Colonic mucosa (tissue), 4 donors: ENCODE data around the gene LUZP1. TPM values are rescaled to one million over a fixed set of nuclear protein-coding genes. Genes with fewer than 3 reads are reported as not detected.

Experiments
- DNase-seq: peaks from one replicate; pipeline ENCODE4 v3.0.0-alpha.2; 2020
- H3K27ac ChIP-seq: fragments of 200-600 bp; one replicate; pipeline ENCODE4 v1.8.0; 2021
- H3K27me3 ChIP-seq: fragments of 200-600 bp; one replicate; pipeline ENCODE4 v1.8.0; 2021
- H3K36me3 ChIP-seq: fragments of 200-600 bp; one replicate; pipeline ENCODE4 v1.8.0; 2021
- H3K4me1 ChIP-seq: fragments of 200-600 bp; one replicate; pipeline ENCODE4 v1.8.0; 2021; ENCODE audit warnings: mild to moderate bottlenecking
- H3K4me3 ChIP-seq: fragments of 200-600 bp; one replicate; pipeline ENCODE4 v1.8.0; 2021
- H3K9ac ChIP-seq, 2 donors: one replicate each; pipeline ENCODE4 v1.7.0; 2013; ENCODE audit warnings: control low read depth in 2 of 2, low read depth in 2 of 2, low read length in 2 of 2
- H3K9me3 ChIP-seq: fragments of 200-600 bp; one replicate; pipeline ENCODE4 v1.8.0; 2021
- intact Hi-C: fragments of 100-400 bp; cut with DNase I; formaldehyde crosslinking; loops from one replicate; pipeline ENCODE4 v1.14.1; 2022
- total RNA-seq, 2 donors: library from RNA; stranded (reverse); fragmentation: NEBNext Ultra II Directional in 1 of 2; extraction: Animal tissue kit (Norgen Biotek cat#: 25700) in 1 of 2; gene quantifications; one replicate each; pipeline ENCODE4 v1.2.1, GENCODE V29; 2021
- TF ChIP-seq, protein P1 (sequence below): fragments of 200-600 bp; IDR thresholded peaks from one replicate; pipeline ENCODE4 v1.8.0; 2022; ENCODE audit warnings: antibody characterized with exemption, mild to moderate bottlenecking
- donor health status: healthy.
- donor health status: DM: no; HTN: no; CAD: no.
- donor health status: DM: no; HTN: no; CAD: no.

Gene LUZP1
- total RNA-seq, 2 donors from 2014 or later = 42.4 to 50.4 TPM

DNA sequence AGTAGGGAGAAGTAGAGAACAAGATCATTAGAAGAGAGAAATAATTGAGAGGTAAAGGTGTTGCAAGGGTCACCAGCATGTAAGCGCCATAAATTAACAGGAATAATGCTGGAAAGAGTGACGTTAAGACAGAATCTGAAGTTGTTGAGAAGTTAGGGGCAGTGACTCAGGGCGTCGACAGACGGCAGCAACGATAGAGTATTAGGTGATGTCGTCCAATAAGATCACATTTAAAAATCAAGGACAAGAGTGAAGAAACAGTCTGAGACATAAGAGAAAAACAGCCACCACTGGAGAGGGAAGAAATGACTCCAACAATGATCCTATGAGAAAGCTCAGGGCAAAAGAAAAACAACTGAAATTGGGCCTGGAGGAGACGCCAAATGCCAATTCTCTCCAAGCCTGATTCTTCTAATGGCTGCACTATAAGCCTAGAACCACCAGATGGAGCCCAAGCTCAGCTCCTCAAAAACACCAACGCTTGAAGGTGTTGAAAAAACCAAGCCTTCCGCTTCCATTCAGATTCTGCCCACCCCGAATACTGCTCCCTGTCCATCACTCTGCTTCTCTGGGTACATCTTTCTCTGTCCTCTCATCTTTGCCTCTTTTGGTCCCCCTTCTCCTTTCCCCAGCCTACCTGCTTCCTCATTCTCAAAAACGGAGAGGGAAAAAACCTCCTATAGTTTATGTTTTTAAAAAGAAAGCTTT is 70.0 kb downstream of the LUZP1 start:
- no peaks in the 10 kb centered on the region for H3K27me3 ChIP-seq
- no peak overlapping the region for H3K4me3 ChIP-seq
- H3K27ac ChIP-seq = no peak overlapping the region

DNA sequence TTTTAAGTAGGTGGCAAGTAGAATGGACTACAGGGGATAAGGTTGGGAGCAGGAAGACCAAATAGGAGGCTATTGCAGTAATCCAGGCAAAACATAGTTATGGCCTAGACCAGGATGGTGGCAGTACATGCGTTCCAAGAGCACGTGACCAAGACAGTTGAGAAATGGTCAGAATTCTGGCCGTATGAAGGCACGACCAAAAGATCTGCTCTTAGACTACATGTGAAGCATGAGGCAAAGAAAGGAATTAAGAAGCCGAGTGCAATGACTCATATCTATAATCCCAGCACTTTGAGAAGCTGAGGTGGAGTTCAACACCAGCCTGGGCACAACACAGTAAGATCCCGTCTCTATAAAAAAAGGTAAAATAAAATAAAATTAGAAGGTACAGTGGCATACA is 71.3 kb downstream of the LUZP1 start:
- H3K27me3 ChIP-seq = no peaks in the 10 kb centered on the region
- peaks cover 11% of the 10 kb centered on the region for H3K4me1 ChIP-seq
- no peak overlapping the region for H3K27ac ChIP-seq
- no peak overlapping the region for H3K4me3 ChIP-seq
- no peak for DNase-seq
- H3K9ac ChIP-seq = no peak overlapping the region
- H3K36me3 ChIP-seq = no peaks in the 10 kb centered on the region
- TF ChIP-seq, protein P1, sequence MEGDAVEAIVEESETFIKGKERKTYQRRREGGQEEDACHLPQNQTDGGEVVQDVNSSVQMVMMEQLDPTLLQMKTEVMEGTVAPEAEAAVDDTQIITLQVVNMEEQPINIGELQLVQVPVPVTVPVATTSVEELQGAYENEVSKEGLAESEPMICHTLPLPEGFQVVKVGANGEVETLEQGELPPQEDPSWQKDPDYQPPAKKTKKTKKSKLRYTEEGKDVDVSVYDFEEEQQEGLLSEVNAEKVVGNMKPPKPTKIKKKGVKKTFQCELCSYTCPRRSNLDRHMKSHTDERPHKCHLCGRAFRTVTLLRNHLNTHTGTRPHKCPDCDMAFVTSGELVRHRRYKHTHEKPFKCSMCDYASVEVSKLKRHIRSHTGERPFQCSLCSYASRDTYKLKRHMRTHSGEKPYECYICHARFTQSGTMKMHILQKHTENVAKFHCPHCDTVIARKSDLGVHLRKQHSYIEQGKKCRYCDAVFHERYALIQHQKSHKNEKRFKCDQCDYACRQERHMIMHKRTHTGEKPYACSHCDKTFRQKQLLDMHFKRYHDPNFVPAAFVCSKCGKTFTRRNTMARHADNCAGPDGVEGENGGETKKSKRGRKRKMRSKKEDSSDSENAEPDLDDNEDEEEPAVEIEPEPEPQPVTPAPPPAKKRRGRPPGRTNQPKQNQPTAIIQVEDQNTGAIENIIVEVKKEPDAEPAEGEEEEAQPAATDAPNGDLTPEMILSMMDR = no peak
- intact Hi-C loops = loop anchor here (10.0 kb wide), 2 partner anchors 123 to 177 kb away; partner anchors contain the start of gene LACTBL1
- no peaks in the 10 kb centered on the region for H3K9me3 ChIP-seq

More for the DNA sequence above, 70.0 kb downstream of the LUZP1 start:
- Histone ChIP-seq H3K36me3 (no peaks in the 10 kb centered on the region), H3K9ac (no peak overlapping the region), H3K4me1 (peaks cover 18% of the 10 kb centered on the region), H3K9me3 (no peaks in the 10 kb centered on the region)
- intact Hi-C loops = loop anchor here (2.0 to 10.0 kb wide), 3 partner anchors 86 to 176 kb away; partner anchors contain the start of gene LACTBL1
- TF ChIP-seq, protein P1 = peak; percentile 90
- DNase-seq = peak; percentile 72

DNA sequence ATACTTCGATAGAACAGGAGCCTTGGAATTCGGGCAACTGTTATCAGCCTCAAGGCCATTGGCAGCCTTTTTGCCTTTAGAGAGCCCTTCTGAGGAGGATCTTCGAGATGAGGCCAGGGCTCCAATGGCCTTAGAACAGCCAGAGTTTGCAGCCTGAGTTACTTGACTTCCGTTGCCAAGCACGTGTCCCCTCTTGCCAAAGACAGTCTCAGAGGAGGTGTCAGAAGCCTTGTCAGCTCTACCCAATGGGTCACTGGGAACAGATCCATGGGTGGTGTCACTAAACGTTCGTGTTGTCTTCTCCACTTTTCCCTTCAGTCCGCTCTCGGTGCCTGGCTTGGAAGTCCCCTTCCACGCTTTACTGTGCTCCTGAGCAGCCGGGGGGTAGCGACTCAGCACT is 76.2 kb downstream of the LUZP1 start:
- peak; percentile 15 for DNase-seq
- no peaks in the 10 kb centered on the region for H3K36me3 ChIP-seq
- intact Hi-C loops = loop anchor here (10.0 kb wide), 2 partner anchors 118 to 182 kb away; partner anchors contain the start of gene LACTBL1
- no peaks in the 10 kb centered on the region for H3K27me3 ChIP-seq
- no peak overlapping the region for H3K4me3 ChIP-seq
- no peaks in the 10 kb centered on the region for H3K4me1 ChIP-seq
- no peaks in the 10 kb centered on the region for H3K9me3 ChIP-seq
- no peak overlapping the region for H3K9ac ChIP-seq
- no peak overlapping the region for H3K27ac ChIP-seq
- TF ChIP-seq, protein P1 = no peak

DNA sequence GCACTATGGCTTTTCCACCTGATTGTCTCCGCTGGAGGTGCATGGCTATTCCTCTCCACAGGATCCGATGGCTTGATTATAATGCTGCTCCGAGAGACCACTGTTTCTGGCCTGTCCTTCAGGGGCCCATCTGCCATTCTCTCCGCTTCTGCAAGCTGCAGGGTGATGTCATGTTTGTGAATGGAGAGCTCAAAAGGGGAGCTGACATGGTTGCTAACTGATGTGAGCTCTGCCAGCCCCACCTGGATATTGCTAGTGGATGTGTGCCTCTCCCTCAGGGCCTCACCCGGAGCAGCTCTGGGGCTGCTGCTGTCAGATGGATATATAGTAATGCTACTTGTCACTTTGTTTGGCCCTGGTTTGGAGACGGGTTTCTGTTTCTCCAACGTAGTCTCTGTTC is 77.1 kb downstream of the LUZP1 start:
- H3K4me3 ChIP-seq = no peak overlapping the region
- H3K4me1 ChIP-seq = no peaks in the 10 kb centered on the region
- no peak overlapping the region for H3K9ac ChIP-seq
- H3K36me3 ChIP-seq = no peaks in the 10 kb centered on the region
- TF ChIP-seq, protein P1 = no peak
- H3K9me3 ChIP-seq = no peaks in the 10 kb centered on the region
- H3K27ac ChIP-seq = no peak overlapping the region
- intact Hi-C loops = loop anchor here (10.0 kb wide), 2 partner anchors 117 to 183 kb away; partner anchors contain the start of gene LACTBL1
- H3K27me3 ChIP-seq = no peaks in the 10 kb centered on the region
- peak; percentile 10 for DNase-seq

DNA sequence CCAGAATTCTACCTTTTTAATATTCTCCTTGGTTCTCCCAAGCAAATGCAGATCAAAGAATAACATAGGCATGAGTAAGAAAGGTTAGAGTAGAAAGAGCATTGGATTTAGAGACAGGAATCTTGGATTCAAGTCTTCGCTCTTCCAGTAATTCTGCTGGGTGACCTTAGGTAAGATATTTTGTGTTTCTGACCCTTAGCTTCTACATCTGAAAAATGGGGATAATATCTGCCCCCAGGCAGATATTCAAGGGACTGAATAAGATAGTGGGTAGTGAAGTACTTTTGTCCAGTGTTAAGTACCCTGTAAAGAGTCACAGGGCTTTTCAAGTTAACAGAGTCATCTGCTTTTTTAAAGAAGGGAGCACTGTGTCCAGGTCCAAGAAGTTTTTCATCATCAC is 78.6 kb downstream of the LUZP1 start:
- Histone ChIP-seq H3K36me3 (no peaks in the 10 kb centered on the region), H3K9me3 (no peaks in the 10 kb centered on the region), H3K4me1 (no peaks in the 10 kb centered on the region), H3K27ac (no peak overlapping the region), H3K4me3 (no peak overlapping the region), H3K27me3 (no peaks in the 10 kb centered on the region), H3K9ac (no peak overlapping the region)
- intact Hi-C loops = loop anchor here (10.0 kb wide), 2 partner anchors 115 to 185 kb away; partner anchors contain the start of gene LACTBL1
- DNase-seq = no peak
- TF ChIP-seq, protein P1 = no peak
